ENCODE data around the gene CCL11.

CCL11 gene

GRCh38 chr17:34305061-34305460, 19.5 kb downstream of the CCL11 start:
- H3K4me3 ChIP-seq (ENCODE audit: low read depth in 1 of 2, low read length in 2 of 2): no peak overlapping the region
- H3K9ac ChIP-seq (ENCODE audit: low read depth in 1 of 2, low read length in 2 of 2): no peak overlapping the region
- H3K36me3 ChIP-seq (ENCODE audit: control insufficient read depth in 1 of 2, insufficient read depth in 2 of 2, low read length in 2 of 2): no peaks in the 10 kb centered on the region
- peaks cover 11 to 14% of the 10 kb centered on the region in 2 donors for H3K4me1 ChIP-seq (ENCODE audit: control insufficient read depth in 1 of 2, insufficient read depth in 2 of 2, low read length in 2 of 2)
- no peak overlapping the region for H3K27ac ChIP-seq (ENCODE audit: low read depth, low read length)
- no peaks in the 10 kb centered on the region for H3K27me3 ChIP-seq (ENCODE audit: control insufficient read depth in 1 of 2, insufficient read depth in 2 of 2, low read length in 2 of 2)
- no peaks in the 10 kb centered on the region for H3K9me3 ChIP-seq (ENCODE audit: control insufficient read depth in 1 of 2, low read length in 2 of 2)

DNA sequence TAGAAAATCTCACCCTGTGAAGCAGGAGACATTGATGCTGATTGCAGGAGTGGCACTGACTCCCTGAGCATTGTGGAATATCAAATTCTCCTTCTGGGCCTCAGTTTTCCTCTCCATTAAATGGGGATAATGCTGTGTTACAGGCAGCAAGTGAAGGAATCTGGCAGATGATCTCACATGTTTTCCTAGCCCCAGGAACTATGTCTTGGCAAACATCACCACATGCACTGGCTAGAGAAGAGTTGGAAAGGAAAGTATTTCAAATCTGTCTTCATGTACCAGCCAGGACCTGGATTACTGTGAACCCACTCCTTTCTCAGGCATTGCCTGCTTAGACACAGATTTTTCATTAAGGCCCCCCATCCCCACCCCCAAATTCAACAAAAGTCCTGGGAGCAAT, 20.1 kb downstream of the CCL11 start:
- Histone ChIP-seq H3K27ac (ENCODE audit: low read depth, low read length) (no peak overlapping the region), H3K4me1 (ENCODE audit: control insufficient read depth in 1 of 2, insufficient read depth in 2 of 2, low read length in 2 of 2) (peaks cover 7 to 10% of the 10 kb centered on the region in 2 donors), H3K9ac (ENCODE audit: low read depth in 1 of 2, low read length in 2 of 2) (no peak overlapping the region), H3K36me3 (ENCODE audit: control insufficient read depth in 1 of 2, insufficient read depth in 2 of 2, low read length in 2 of 2) (no peaks in the 10 kb centered on the region), H3K4me3 (ENCODE audit: low read depth in 1 of 2, low read length in 2 of 2) (no peak overlapping the region), H3K27me3 (ENCODE audit: control insufficient read depth in 1 of 2, insufficient read depth in 2 of 2, low read length in 2 of 2) (no peaks in the 10 kb centered on the region), H3K9me3 (ENCODE audit: control insufficient read depth in 1 of 2, low read length in 2 of 2) (no peaks in the 10 kb centered on the region)

GRCh38 chr17:34306466-34306865, 20.9 kb downstream of the CCL11 start:
- no peak overlapping the region for H3K27ac ChIP-seq (ENCODE audit: low read depth, low read length)
- H3K4me1 ChIP-seq (ENCODE audit: control insufficient read depth in 1 of 2, insufficient read depth in 2 of 2, low read length in 2 of 2): peaks cover 2 to 7% of the 10 kb centered on the region in 2 donors
- H3K9ac ChIP-seq (ENCODE audit: low read depth in 1 of 2, low read length in 2 of 2): no peak overlapping the region
- no peaks in the 10 kb centered on the region for H3K27me3 ChIP-seq (ENCODE audit: control insufficient read depth in 1 of 2, insufficient read depth in 2 of 2, low read length in 2 of 2)
- no peaks in the 10 kb centered on the region for H3K9me3 ChIP-seq (ENCODE audit: control insufficient read depth in 1 of 2, low read length in 2 of 2)
- no peak overlapping the region for H3K4me3 ChIP-seq (ENCODE audit: low read depth in 1 of 2, low read length in 2 of 2)
- H3K36me3 ChIP-seq (ENCODE audit: control insufficient read depth in 1 of 2, insufficient read depth in 2 of 2, low read length in 2 of 2): no peaks in the 10 kb centered on the region

DNA sequence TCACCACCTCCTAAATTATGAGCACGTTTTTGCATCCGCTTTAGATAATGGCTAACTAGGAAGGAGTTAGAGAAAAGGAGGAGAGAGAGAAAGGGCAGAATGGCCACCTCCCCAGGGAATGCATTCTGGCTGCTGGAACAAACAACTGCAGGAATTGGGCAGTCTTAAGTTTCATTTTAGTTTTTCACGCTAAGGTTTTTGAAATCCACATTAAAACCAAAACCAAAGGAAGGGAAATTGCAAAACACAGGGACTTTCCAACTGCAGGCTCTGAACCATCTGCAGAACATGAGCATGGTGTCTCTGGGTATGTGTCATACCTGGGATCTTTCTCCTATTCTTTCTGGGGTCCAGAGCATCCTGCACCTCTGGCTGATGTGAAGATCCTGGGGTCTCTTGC, 21.6 kb downstream of the CCL11 start:
- Histone ChIP-seq H3K4me1 (ENCODE audit: control insufficient read depth in 1 of 2, insufficient read depth in 2 of 2, low read length in 2 of 2) (peaks cover 0 to 7% of the 10 kb centered on the region in 2 donors), H3K27me3 (ENCODE audit: control insufficient read depth in 1 of 2, insufficient read depth in 2 of 2, low read length in 2 of 2) (no peaks in the 10 kb centered on the region), H3K4me3 (ENCODE audit: low read depth in 1 of 2, low read length in 2 of 2) (no peak overlapping the region), H3K36me3 (ENCODE audit: control insufficient read depth in 1 of 2, insufficient read depth in 2 of 2, low read length in 2 of 2) (no peaks in the 10 kb centered on the region), H3K27ac (ENCODE audit: low read depth, low read length) (no peak overlapping the region), H3K9ac (ENCODE audit: low read depth in 1 of 2, low read length in 2 of 2) (no peak overlapping the region), H3K9me3 (ENCODE audit: control insufficient read depth in 1 of 2, low read length in 2 of 2) (no peaks in the 10 kb centered on the region)

DNA sequence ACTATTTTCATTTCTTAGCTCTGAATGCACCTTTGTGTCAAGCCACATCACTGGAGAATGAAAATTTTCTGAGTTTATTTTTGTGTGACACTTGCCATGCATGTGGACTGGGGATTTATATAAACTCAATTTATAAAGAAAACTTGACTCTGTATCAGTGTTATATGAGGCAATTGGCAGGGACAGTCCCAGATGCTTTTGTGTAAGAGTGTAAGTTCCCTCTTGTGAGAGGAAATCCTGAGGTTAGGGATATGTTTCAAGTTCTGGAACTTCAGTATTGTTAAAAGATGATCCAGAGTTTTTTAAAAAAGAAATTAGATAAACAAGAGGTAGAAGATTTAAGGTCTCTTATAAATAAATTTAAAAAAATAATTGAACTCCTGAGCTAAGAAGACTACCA, 22.8 kb downstream of the CCL11 start:
- Histone ChIP-seq H3K36me3 (ENCODE audit: control insufficient read depth in 1 of 2, insufficient read depth in 2 of 2, low read length in 2 of 2) (no peaks in the 10 kb centered on the region), H3K9me3 (ENCODE audit: control insufficient read depth in 1 of 2, low read length in 2 of 2) (no peaks in the 10 kb centered on the region), H3K4me3 (ENCODE audit: low read depth in 1 of 2, low read length in 2 of 2) (no peak overlapping the region), H3K27me3 (ENCODE audit: control insufficient read depth in 1 of 2, insufficient read depth in 2 of 2, low read length in 2 of 2) (no peaks in the 10 kb centered on the region), H3K4me1 (ENCODE audit: control insufficient read depth in 1 of 2, insufficient read depth in 2 of 2, low read length in 2 of 2) (peaks cover 0 to 7% of the 10 kb centered on the region in 2 donors), H3K9ac (ENCODE audit: low read depth in 1 of 2, low read length in 2 of 2) (no peak overlapping the region), H3K27ac (ENCODE audit: low read depth, low read length) (no peak overlapping the region)

GRCh38 chr17:34311291-34311690, 25.7 kb downstream of the CCL11 start:
- H3K27me3 ChIP-seq (ENCODE audit: control insufficient read depth in 1 of 2, insufficient read depth in 2 of 2, low read length in 2 of 2): no peaks in the 10 kb centered on the region
- H3K27ac ChIP-seq (ENCODE audit: low read depth, low read length): no peak overlapping the region
- no peaks in the 10 kb centered on the region for H3K9me3 ChIP-seq (ENCODE audit: control insufficient read depth in 1 of 2, low read length in 2 of 2)
- peaks cover 0 to 12% of the 10 kb centered on the region in 2 donors for H3K4me1 ChIP-seq (ENCODE audit: control insufficient read depth in 1 of 2, insufficient read depth in 2 of 2, low read length in 2 of 2)
- no peak overlapping the region for H3K4me3 ChIP-seq (ENCODE audit: low read depth in 1 of 2, low read length in 2 of 2)
- H3K36me3 ChIP-seq (ENCODE audit: control insufficient read depth in 1 of 2, insufficient read depth in 2 of 2, low read length in 2 of 2): no peaks in the 10 kb centered on the region
- H3K9ac ChIP-seq (ENCODE audit: low read depth in 1 of 2, low read length in 2 of 2): no peak overlapping the region

- peaks cover 0 to 6% of the 10 kb centered on the region in 2 donors for H3K4me1 ChIP-seq (ENCODE audit: control insufficient read depth in 1 of 2, insufficient read depth in 2 of 2, low read length in 2 of 2)
- H3K36me3 ChIP-seq (ENCODE audit: control insufficient read depth in 1 of 2, insufficient read depth in 2 of 2, low read length in 2 of 2): no peaks in the 10 kb centered on the region
- no peaks in the 10 kb centered on the region for H3K27me3 ChIP-seq (ENCODE audit: control insufficient read depth in 1 of 2, insufficient read depth in 2 of 2, low read length in 2 of 2)
- no peak overlapping the region for H3K9ac ChIP-seq (ENCODE audit: low read depth in 1 of 2, low read length in 2 of 2)
- H3K27ac ChIP-seq (ENCODE audit: low read depth, low read length): no peak overlapping the region
- no peaks in the 10 kb centered on the region for H3K9me3 ChIP-seq (ENCODE audit: control insufficient read depth in 1 of 2, low read length in 2 of 2)
- no peak overlapping the region for H3K4me3 ChIP-seq (ENCODE audit: low read depth in 1 of 2, low read length in 2 of 2)
These were observed 26.5 kb downstream of the CCL11 start for GRCh38 chr17:34312080-34312479.

GRCh38 chr17:34313164-34313563, 27.6 kb downstream of the CCL11 start:
- Histone ChIP-seq H3K36me3 (ENCODE audit: control insufficient read depth in 1 of 2, insufficient read depth in 2 of 2, low read length in 2 of 2) (no peaks in the 10 kb centered on the region), H3K9ac (ENCODE audit: low read depth in 1 of 2, low read length in 2 of 2) (no peak overlapping the region), H3K4me1 (ENCODE audit: control insufficient read depth in 1 of 2, insufficient read depth in 2 of 2, low read length in 2 of 2) (peaks cover 0 to 6% of the 10 kb centered on the region in 2 donors), H3K27ac (ENCODE audit: low read depth, low read length) (no peak overlapping the region), H3K27me3 (ENCODE audit: control insufficient read depth in 1 of 2, insufficient read depth in 2 of 2, low read length in 2 of 2) (no peaks in the 10 kb centered on the region), H3K4me3 (ENCODE audit: low read depth in 1 of 2, low read length in 2 of 2) (no peak overlapping the region), H3K9me3 (ENCODE audit: control insufficient read depth in 1 of 2, low read length in 2 of 2) (no peaks in the 10 kb centered on the region)

DNA sequence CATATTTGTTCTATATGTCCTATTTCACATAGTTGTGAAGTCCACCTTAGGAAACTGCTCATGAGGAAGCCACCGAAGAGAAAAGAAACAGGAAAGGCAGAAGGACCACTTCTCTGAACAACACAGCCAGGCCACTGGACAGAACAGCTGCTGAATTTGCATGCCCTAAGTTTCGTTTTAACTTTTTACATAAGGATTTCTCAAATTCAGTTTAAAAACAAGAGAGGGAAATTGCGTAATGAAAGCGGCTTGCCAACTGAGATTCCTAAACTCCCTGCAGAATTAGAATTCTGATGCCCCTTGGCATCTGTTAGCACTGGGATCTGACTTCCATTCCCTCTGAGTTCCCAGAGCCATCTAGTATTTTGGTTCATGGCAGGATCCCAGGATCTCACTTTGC, 28.7 kb downstream of the CCL11 start:
- Histone ChIP-seq H3K27me3 (ENCODE audit: control insufficient read depth in 1 of 2, insufficient read depth in 2 of 2, low read length in 2 of 2) (no peaks in the 10 kb centered on the region), H3K4me3 (ENCODE audit: low read depth in 1 of 2, low read length in 2 of 2) (no peak overlapping the region), H3K36me3 (ENCODE audit: control insufficient read depth in 1 of 2, insufficient read depth in 2 of 2, low read length in 2 of 2) (no peaks in the 10 kb centered on the region), H3K9ac (ENCODE audit: low read depth in 1 of 2, low read length in 2 of 2) (no peak overlapping the region), H3K4me1 (ENCODE audit: control insufficient read depth in 1 of 2, insufficient read depth in 2 of 2, low read length in 2 of 2) (peaks cover 0 to 6% of the 10 kb centered on the region in 2 donors), H3K27ac (ENCODE audit: low read depth, low read length) (no peak overlapping the region), H3K9me3 (ENCODE audit: control insufficient read depth in 1 of 2, low read length in 2 of 2) (no peaks in the 10 kb centered on the region)

DNA sequence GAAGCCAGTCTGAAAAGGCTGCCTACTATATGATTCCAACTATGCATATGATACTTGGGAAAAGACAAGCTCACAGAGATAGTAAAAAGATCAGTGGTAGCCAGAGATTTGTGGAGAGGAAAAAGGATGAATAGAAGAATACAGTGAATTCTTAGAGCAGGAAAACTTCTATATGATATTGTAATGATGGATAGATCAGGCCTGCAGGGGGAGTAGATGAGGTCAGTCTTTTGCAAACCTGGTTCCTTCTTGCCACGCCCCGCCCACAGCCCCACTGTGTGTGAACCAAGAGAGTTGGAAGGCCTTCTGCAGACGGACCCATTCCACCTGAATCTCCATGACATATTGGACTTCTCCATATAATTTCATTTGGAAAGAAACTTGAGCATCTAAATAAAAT, 32.9 kb downstream of the CCL11 start:
- Histone ChIP-seq H3K27me3 (ENCODE audit: control insufficient read depth in 1 of 2, insufficient read depth in 2 of 2, low read length in 2 of 2) (no peaks in the 10 kb centered on the region), H3K9ac (ENCODE audit: low read depth in 1 of 2, low read length in 2 of 2) (no peak overlapping the region), H3K36me3 (ENCODE audit: control insufficient read depth in 1 of 2, insufficient read depth in 2 of 2, low read length in 2 of 2) (no peaks in the 10 kb centered on the region), H3K27ac (ENCODE audit: low read depth, low read length) (no peak overlapping the region), H3K4me1 (ENCODE audit: control insufficient read depth in 1 of 2, insufficient read depth in 2 of 2, low read length in 2 of 2) (peaks cover 0 to 6% of the 10 kb centered on the region in 2 donors), H3K4me3 (ENCODE audit: low read depth in 1 of 2, low read length in 2 of 2) (no peak overlapping the region), H3K9me3 (ENCODE audit: control insufficient read depth in 1 of 2, low read length in 2 of 2) (no peaks in the 10 kb centered on the region)

DNA sequence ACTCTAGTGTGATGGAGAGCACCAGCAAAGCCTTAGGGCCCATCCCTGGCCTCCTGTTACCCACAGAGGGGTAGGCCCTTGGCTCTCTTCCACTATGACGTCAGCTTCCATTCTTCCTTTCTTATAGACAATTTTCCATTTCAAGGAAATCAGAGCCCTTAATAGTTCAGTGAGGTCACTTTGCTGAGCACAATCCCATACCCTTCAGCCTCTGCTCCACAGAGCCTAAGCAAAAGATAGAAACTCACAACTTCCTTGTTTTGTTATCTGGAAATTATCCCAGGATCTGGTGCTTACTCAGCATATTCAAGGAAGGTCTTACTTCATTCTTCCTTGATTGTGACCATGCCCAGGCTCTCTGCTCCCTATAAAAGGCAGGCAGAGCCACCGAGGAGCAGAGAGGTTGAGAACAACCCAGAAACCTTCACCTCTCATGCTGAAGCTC, 33.5 kb downstream of the CCL11 start, which contains the start of gene CCL8:
TSS of gene CCL8 (plus strand) at position 397 of the 445 bp plus-strand sequence. CDS start 67 bp downstream, outside the sequence.
- Histone ChIP-seq H3K27ac (ENCODE audit: low read depth, low read length) (no peak within 1 kb of the TSS), H3K36me3 (ENCODE audit: control insufficient read depth in 1 of 2, insufficient read depth in 2 of 2, low read length in 2 of 2) (no peaks in the 10 kb centered on the region), H3K4me1 (ENCODE audit: control insufficient read depth in 1 of 2, insufficient read depth in 2 of 2, low read length in 2 of 2) (peaks cover 0 to under 1% of the 10 kb centered on the region in 2 donors), H3K9me3 (ENCODE audit: control insufficient read depth in 1 of 2, low read length in 2 of 2) (no peaks in the 10 kb centered on the region), H3K4me3 (ENCODE audit: low read depth in 1 of 2, low read length in 2 of 2) (peak within 1 kb of the TSS; percentile 5 to 8), H3K27me3 (ENCODE audit: control insufficient read depth in 1 of 2, insufficient read depth in 2 of 2, low read length in 2 of 2) (no peaks in the 10 kb centered on the region), H3K9ac (ENCODE audit: low read depth in 1 of 2, low read length in 2 of 2) (no peak within 1 kb of the TSS)

Measured in duodenal mucosa (tissue), 2 donors.